HCT116 (cell line): ENCODE results near the gene MZT2A. TPM values are rescaled to one million over a fixed set of nuclear protein-coding genes. Genes with fewer than 3 reads are reported as not detected.
"Not testable (repeated sequence)": the region's sequence is repeated elsewhere in the genome, so short reads cannot be mapped to it uniquely, and the experiment has no call there.

Source experiments
- ATAC-seq: fragments of 200-7000 bp; cut with Tn5 transposase; 2 replicates; pipeline ENCODE4 v1.9.1; 2020; ENCODE audit warnings: mild to moderate bottlenecking, moderate library complexity
- BruUV-seq: library from RNA; stranded (reverse); fragments of 400-500 nt; replicated peaks from 2 replicates; lab custom pipeline; 2021; lab: Mats Ljungman, UMichigan
- CTCF ChIA-PET: fragments of 300-600 bp; sonication (Branson Sonifier 250); formaldehyde crosslinking; loops from one replicate; lab custom pipeline; 2021; ENCODE audit warnings: antibody characterized with exemption; lab: Charles Lee
- POLR2A ChIA-PET: fragments of 300-600, 350-600 bp; sonication (Branson Sonifier 250); formaldehyde crosslinking; loops from one replicate; lab custom pipeline; 2021; ENCODE audit warnings: antibody characterized with exemption; lab: Charles Lee
- RAD21 ChIA-PET, 2 experiments: fragments of 300-600 bp; sonication (Branson Sonifier 250); formaldehyde crosslinking; loops; one replicate each; lab custom pipeline; 2023; ENCODE audit warnings: low total read pairs in 2 of 2; ENCODE audit not compliant: uncharacterized antibody in 2 of 2, unreplicated experiment in 2 of 2, low non-redundant PET in 1 of 2; lab: Charles Lee
- DNase-seq: peaks from one replicate; pipeline ENCODE4 v3.0.0-alpha.2; 2010; ENCODE audit warnings: low read depth, low spot score
- H2AFZ ChIP-seq: fragments of 200-600 bp; shearing (Covaris generic), sonication (generic); 2 replicates; pipeline ENCODE4 v1.6.1; 2017; ENCODE audit warnings: low read depth, mixed run types, mixed read lengths, antibody characterized with exemption, low read length; ENCODE audit not compliant: poor library complexity, severe bottlenecking
- H3K27ac ChIP-seq: 2 replicates; pipeline ENCODE4 v1.5.1; 2012; ENCODE audit warnings: low read depth, low read length
- H3K27me3 ChIP-seq: fragments of 200-600 bp; sonication (generic); 2 replicates; pipeline ENCODE4 v1.6.1; 2016; ENCODE audit warnings: mixed run types, low read length, mixed read lengths; ENCODE audit not compliant: insufficient read depth
- H3K36me3 ChIP-seq, 2 experiments: fragments of 200-500 bp in 1 of 2; fragments of 200-600 bp in 1 of 2; sonication (Bioruptor generic) in 1 of 2; sonication (generic) in 1 of 2; 2 replicates each; pipeline versions ENCODE4 v1.5.1 to v1.6.1; 2014 to 2016; ENCODE audit warnings: low read length in 2 of 2, inconsistent platforms in 1 of 2, mixed read lengths in 1 of 2, mixed run types in 1 of 2; ENCODE audit not compliant: insufficient read depth in 2 of 2, control insufficient read depth in 1 of 2
- H3K4me1 ChIP-seq, 2 experiments: fragments of 200-600 bp in 1 of 2; sonication (generic) in 1 of 2; 2 replicates each; pipeline versions ENCODE4 v1.5.1 to v1.6.1; 2012 to 2017; ENCODE audit warnings: low read length in 2 of 2, inconsistent platforms in 1 of 2, mild to moderate bottlenecking in 1 of 2, mixed read lengths in 1 of 2, mixed run types in 1 of 2, moderate library complexity in 1 of 2; ENCODE audit not compliant: insufficient read depth in 2 of 2, control insufficient read depth in 1 of 2
- H3K4me2 ChIP-seq: fragments of 200-600 bp; sonication (generic); 2 replicates; pipeline ENCODE4 v1.6.1; 2017; ENCODE audit warnings: mixed run types, low read length, mixed read lengths
- H3K4me3 ChIP-seq, 2 experiments: fragments of 200-600 bp in 1 of 2; sonication (generic) in 1 of 2; replicated peaks in 1 of 2; 2 replicates each; pipeline ENCODE4 v1.5.1; 2011 to 2016; ENCODE audit warnings: low read length in 2 of 2, control low read depth in 1 of 2, low read depth in 1 of 2, mild to moderate bottlenecking in 1 of 2, mixed read lengths in 1 of 2, mixed run types in 1 of 2
- H3K79me2 ChIP-seq: fragments of 200-600 bp; sonication (generic); 2 replicates; pipeline ENCODE4 v1.6.1; 2017; ENCODE audit warnings: mild to moderate bottlenecking, mixed run types, low read length, moderate library complexity, mixed read lengths; ENCODE audit not compliant: insufficient read depth
- H3K9ac ChIP-seq: fragments of 200-600 bp; sonication (generic); 2 replicates; pipeline ENCODE4 v1.6.1; 2016; ENCODE audit warnings: low read length, mixed read lengths
- H3K9me2 ChIP-seq: fragments of 200-600 bp; sonication (generic), shearing (Covaris generic); 2 replicates; pipeline ENCODE4 v1.6.1; 2017; ENCODE audit warnings: mixed run types, mild to moderate bottlenecking, moderate library complexity; ENCODE audit not compliant: insufficient read depth
- H3K9me3 ChIP-seq, 2 experiments: fragments of 200-500 bp in 1 of 2; fragments of 200-600 bp in 1 of 2; sonication (Bioruptor generic) in 1 of 2; sonication (generic) in 1 of 2; 2 replicates each; pipeline ENCODE4 v1.6.1; 2014 to 2017; ENCODE audit warnings: low read length in 2 of 2, mixed read lengths in 2 of 2, inconsistent platforms in 1 of 2, low read depth in 1 of 2, mild to moderate bottlenecking in 1 of 2, mixed run types in 1 of 2, moderate library complexity in 1 of 2; ENCODE audit not compliant: control insufficient read depth in 1 of 2, insufficient read depth in 1 of 2
- H4K20me1 ChIP-seq: fragments of 200-600 bp; sonication (generic), shearing (Covaris generic); 2 replicates; pipeline ENCODE4 v1.6.1; 2017; ENCODE audit warnings: mixed run types, mild to moderate bottlenecking, moderate library complexity; ENCODE audit not compliant: insufficient read depth
- EGR1 ChIP-seq: IDR thresholded peaks from 2 replicates; pipeline ENCODE4 v1.6.1; 2012; ENCODE audit warnings: low read depth
- POLR2AphosphoS5 ChIP-seq: IDR thresholded peaks from 2 replicates; pipeline ENCODE4 v1.6.1; 2011; ENCODE audit warnings: mild to moderate bottlenecking, low read depth, low read length, moderate library complexity
- intact Hi-C: fragments of 100-400 bp; cut with micrococcal nuclease; formaldehyde crosslinking; loops from 2 replicates; pipeline ENCODE4 v1.10.0; 2022
- total RNA-seq: library from RNA; stranded (reverse); gene quantifications from one replicate; pipeline ENCODE4 v1.2.1, GENCODE V29; 2021; ENCODE audit not compliant: unreplicated experiment

MZT2A gene
- total RNA-seq, 1 experiment from 2014 or later = 203 TPM

DNA sequence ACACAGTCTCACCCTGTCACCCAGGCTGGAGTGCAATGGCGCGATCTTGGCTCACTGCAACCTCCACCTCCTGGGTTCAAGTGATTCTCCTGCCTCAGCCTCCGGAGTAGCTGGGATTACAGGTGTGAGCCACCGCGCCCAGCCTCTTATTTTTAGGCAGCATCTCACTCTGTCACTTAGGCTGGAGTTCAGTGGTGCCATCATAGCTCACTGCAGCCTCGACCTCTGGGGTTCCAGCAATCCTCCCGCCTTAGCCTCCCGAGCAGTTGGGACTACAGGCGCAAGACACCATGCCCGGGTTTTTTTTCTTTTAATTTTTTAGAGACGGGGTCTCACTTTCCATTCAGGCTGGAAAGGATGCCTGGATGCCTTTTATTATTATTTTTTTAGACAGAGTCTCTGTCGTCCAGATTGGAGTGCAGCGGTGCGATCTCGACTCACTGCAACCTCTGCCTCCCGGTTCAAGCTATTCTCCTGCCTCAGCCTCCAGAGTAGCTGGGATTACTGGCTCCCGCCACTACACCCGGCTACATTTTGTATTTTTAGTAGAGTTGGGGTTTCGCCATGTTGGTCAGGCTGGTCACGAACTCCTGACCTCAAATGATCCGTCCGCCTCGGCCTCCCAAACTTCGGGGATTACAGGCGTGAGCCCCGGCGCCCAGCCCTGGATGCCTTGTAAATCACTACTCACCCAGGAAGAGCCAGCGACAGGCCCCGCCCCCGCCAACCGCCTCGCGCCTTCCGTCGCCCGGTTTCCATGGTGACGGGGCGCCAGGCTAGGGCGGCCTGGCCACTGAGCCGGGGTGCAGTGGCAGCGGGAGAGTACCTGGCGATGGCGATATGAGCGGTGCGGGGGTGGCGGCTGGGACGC, 35.2 kb upstream of the MZT2A start, which contains the start of gene CCDC74A:
Gene CCDC74A, plus strand, starts transcription at position 758 of the 871 bp plus-strand sequence. Its CDS starts 83 bp downstream, at position 841.
- Histone ChIP-seq H3K9ac (peak within 1 kb of the TSS; percentile 50), H3K4me3 (peak within 1 kb of the TSS; percentile 34 to 51), H2AFZ (peak within 1 kb of the TSS; percentile 68), H3K4me2 (peak within 1 kb of the TSS; percentile 67)
- CTCF ChIA-PET, H4K20me1 ChIP-seq, H3K9me3 ChIP-seq, H3K27ac ChIP-seq, H3K36me3 ChIP-seq, H3K79me2 ChIP-seq, H3K4me1 ChIP-seq, H3K27me3 ChIP-seq, H3K9me2 ChIP-seq, POLR2A ChIA-PET, RAD21 ChIA-PET, BruUV-seq: not testable (repeated sequence)
- TF ChIP-seq POLR2AphosphoS5 (0 out of 2 replicates have a peak, but pooled peaks have one; percentile 21), EGR1 (peak; percentile 70)
- peak; percentile 12 for DNase-seq
- ATAC-seq = peak; percentile 92
- intact Hi-C loops = loop anchor here (5.0 kb wide), 1 partner anchor 115 kb away; no protein-coding TSS in a partner anchor

DNA sequence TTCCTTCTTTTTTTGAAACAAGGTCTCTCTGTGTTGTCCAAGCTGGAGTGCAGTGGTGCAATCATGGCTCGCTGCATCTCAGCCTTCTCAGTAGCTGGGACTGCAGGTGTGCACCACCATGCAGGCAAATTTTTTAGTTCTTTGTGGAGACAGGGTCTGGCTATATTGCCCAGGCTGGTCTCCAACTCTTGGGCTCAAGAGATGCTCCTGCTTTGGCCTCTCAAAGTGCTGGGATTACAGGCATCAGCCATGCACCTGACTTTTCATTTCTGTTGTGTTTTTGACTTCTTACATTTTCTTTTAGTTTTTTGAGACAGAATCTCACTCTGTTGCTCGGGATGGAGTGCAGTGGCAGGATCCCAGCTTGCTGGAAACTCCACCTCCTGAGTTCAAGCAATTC, 33.1 kb upstream of the MZT2A start:
- DNase-seq, H3K36me3 ChIP-seq, H3K27ac ChIP-seq, H3K9me2 ChIP-seq, H3K27me3 ChIP-seq, ATAC-seq, H3K4me1 ChIP-seq, POLR2A ChIA-PET, H3K4me2 ChIP-seq, BruUV-seq, CTCF ChIA-PET, H3K9ac ChIP-seq, H3K4me3 ChIP-seq, H2AFZ ChIP-seq, H3K79me2 ChIP-seq, H3K9me3 ChIP-seq, RAD21 ChIA-PET, H4K20me1 ChIP-seq: not testable (repeated sequence)
- intact Hi-C loops = loop anchor here (5.0 kb wide), 1 partner anchor 113 kb away; no protein-coding TSS in a partner anchor
